HG02938 (cell line): ENCODE measurements around the gene BRD7.

ENCODE experiments used
- ATAC-seq: cut with Tn5 transposase; IDR thresholded peaks from one replicate; pipeline ENCODE4 v1.9.1; 2021; ENCODE audit warnings: mild to moderate bottlenecking, moderate library complexity; ENCODE audit not compliant: unreplicated experiment

BRD7 gene

GRCh38 chr16:50390371-50390771 is 21.6 kb upstream of the BRD7 start:
- ATAC-seq = no peak

- ATAC-seq = no peak
These were observed 21.1 kb upstream of the BRD7 start for GRCh38 chr16:50389900-50390299.

GRCh38 chr16:50388496-50388895 is 19.7 kb upstream of the BRD7 start:
- no peak for ATAC-seq

GRCh38 chr16:50386774-50387173 is 18.0 kb upstream of the BRD7 start:
- ATAC-seq = no peak

- ATAC-seq = no peak
These were observed 17.4 kb upstream of the BRD7 start for GRCh38 chr16:50386139-50386538.

GRCh38 chr16:50384500-50385135 is 15.8 kb upstream of the BRD7 start:
- ATAC-seq = no peak

- ATAC-seq = no peak
These were observed 13.1 kb upstream of the BRD7 start for GRCh38 chr16:50381679-50382440.

GRCh38 chr16:50378417-50378816 is 9.6 kb upstream of the BRD7 start:
- no peak for ATAC-seq

GRCh38 chr16:50377001-50377400 is 8.2 kb upstream of the BRD7 start:
- no peak for ATAC-seq

GRCh38 chr16:50373780-50374179 is 5.0 kb upstream of the BRD7 start:
- ATAC-seq = no peak

- no peak for ATAC-seq
These were observed 4.5 kb upstream of the BRD7 start for GRCh38 chr16:50373345-50373701.

- ATAC-seq = no peak
These were observed 4.0 kb upstream of the BRD7 start for GRCh38 chr16:50372611-50373344.

- ATAC-seq = no peak
These were observed 3.3 kb upstream of the BRD7 start for GRCh38 chr16:50371936-50372595.

- ATAC-seq = no peak
These were observed 2.4 kb upstream of the BRD7 start for GRCh38 chr16:50371036-50371716.

GRCh38 chr16:50369133-50369804 is 481 bp upstream of the BRD7 start:
- ATAC-seq = no peak

- ATAC-seq = no peak
These were observed 895 bp downstream of the BRD7 start for GRCh38 chr16:50367777-50368409.

GRCh38 chr16:50365791-50366575 is 2.8 kb downstream of the BRD7 start:
- ATAC-seq = no peak

- no peak for ATAC-seq
These were observed 5.1 kb downstream of the BRD7 start for GRCh38 chr16:50363656-50364055.

- ATAC-seq = no peak
These were observed 8.0 kb downstream of the BRD7 start for GRCh38 chr16:50360779-50361178.
